Colonic mucosa (tissue), 4 donors: Measurements from ENCODE around the gene MCM3AP. TPM values are rescaled to one million over a fixed set of nuclear protein-coding genes. Genes with fewer than 3 reads are reported as not detected.

Experiments used
- DNase-seq: peaks from one replicate; pipeline ENCODE4 v3.0.0-alpha.2; 2020
- H3K27ac ChIP-seq: fragments of 200-600 bp; one replicate; pipeline ENCODE4 v1.8.0; 2021
- H3K27me3 ChIP-seq: fragments of 200-600 bp; one replicate; pipeline ENCODE4 v1.8.0; 2021
- H3K36me3 ChIP-seq: fragments of 200-600 bp; one replicate; pipeline ENCODE4 v1.8.0; 2021
- H3K4me1 ChIP-seq: fragments of 200-600 bp; one replicate; pipeline ENCODE4 v1.8.0; 2021; ENCODE audit warnings: mild to moderate bottlenecking
- H3K4me3 ChIP-seq: fragments of 200-600 bp; one replicate; pipeline ENCODE4 v1.8.0; 2021
- H3K9ac ChIP-seq, 2 donors: one replicate each; pipeline ENCODE4 v1.7.0; 2013; ENCODE audit warnings: control low read depth in 2 of 2, low read depth in 2 of 2, low read length in 2 of 2
- H3K9me3 ChIP-seq: fragments of 200-600 bp; one replicate; pipeline ENCODE4 v1.8.0; 2021
- CTCF ChIP-seq: fragments of 200-600 bp; IDR thresholded peaks from one replicate; pipeline ENCODE4 v1.8.0; 2022; ENCODE audit warnings: antibody characterized with exemption, mild to moderate bottlenecking
- intact Hi-C: fragments of 100-400 bp; cut with DNase I; formaldehyde crosslinking; loops from one replicate; pipeline ENCODE4 v1.14.1; 2022
- total RNA-seq, 2 donors: library from RNA; stranded (reverse); fragmentation: NEBNext Ultra II Directional in 1 of 2; extraction: Animal tissue kit (Norgen Biotek cat#: 25700) in 1 of 2; gene quantifications; one replicate each; pipeline ENCODE4 v1.2.1, GENCODE V29; 2021
- donor health status: healthy.
- donor health status: DM: no; HTN: no; CAD: no.
- donor health status: DM: no; HTN: no; CAD: no.

MCM3AP gene
- total RNA-seq, 2 donors from 2014 or later = 68.4 to 112 TPM

GRCh38 chr21:46297338-46298271, 12.2 kb upstream of the MCM3AP start:
- peak overlapping the region; percentile 46 to 56 for H3K9ac ChIP-seq
- no peak for TF ChIP-seq CTCF
- no peaks in the 10 kb centered on the region for H3K9me3 ChIP-seq
- peak overlapping the region; percentile 26 for H3K27ac ChIP-seq
- no peaks in the 10 kb centered on the region for H3K27me3 ChIP-seq
- intact Hi-C loops = no loop called here
- no peaks in the 10 kb centered on the region for H3K36me3 ChIP-seq
- DNase-seq = peak; percentile 34
- H3K4me3 ChIP-seq = peak overlapping the region; percentile 36
- no peaks in the 10 kb centered on the region for H3K4me1 ChIP-seq

- TF ChIP-seq CTCF = no peak
- Histone ChIP-seq H3K9ac (no peak overlapping the region), H3K36me3 (no peaks in the 10 kb centered on the region), H3K4me3 (no peak overlapping the region), H3K4me1 (no peaks in the 10 kb centered on the region), H3K27me3 (no peaks in the 10 kb centered on the region), H3K27ac (peak overlapping the region; percentile 53), H3K9me3 (no peaks in the 10 kb centered on the region)
- peak; percentile 76 for DNase-seq
- intact Hi-C loops = no loop called here
These were observed 10.8 kb upstream of the MCM3AP start for GRCh38 chr21:46295996-46296752.

GRCh38 chr21:46295177-46295770, 9.9 kb upstream of the MCM3AP start:
- no peak for DNase-seq
- H3K4me1 ChIP-seq = no peaks in the 10 kb centered on the region
- H3K9ac ChIP-seq = no peak overlapping the region
- intact Hi-C loops = no loop called here
- no peaks in the 10 kb centered on the region for H3K36me3 ChIP-seq
- no peaks in the 10 kb centered on the region for H3K27me3 ChIP-seq
- TF ChIP-seq CTCF = no peak
- H3K9me3 ChIP-seq = no peaks in the 10 kb centered on the region
- H3K27ac ChIP-seq = no peak overlapping the region
- no peak overlapping the region for H3K4me3 ChIP-seq

- H3K36me3 ChIP-seq = no peaks in the 10 kb centered on the region
- no peak overlapping the region for H3K4me3 ChIP-seq
- no peak for DNase-seq
- no peak for TF ChIP-seq CTCF
- H3K27ac ChIP-seq = no peak overlapping the region
- no peak overlapping the region for H3K9ac ChIP-seq
- H3K27me3 ChIP-seq = no peaks in the 10 kb centered on the region
- H3K4me1 ChIP-seq = no peaks in the 10 kb centered on the region
- H3K9me3 ChIP-seq = no peaks in the 10 kb centered on the region
- intact Hi-C loops = no loop called here
These were observed 9.3 kb upstream of the MCM3AP start for GRCh38 chr21:46294647-46295176.

GRCh38 chr21:46291561-46291960, 6.2 kb upstream of the MCM3AP start:
- TF ChIP-seq CTCF = no peak
- Histone ChIP-seq H3K27me3 (no peaks in the 10 kb centered on the region), H3K9me3 (no peaks in the 10 kb centered on the region), H3K9ac (no peak overlapping the region), H3K27ac (no peak overlapping the region), H3K4me1 (peaks cover 7% of the 10 kb centered on the region), H3K36me3 (no peaks in the 10 kb centered on the region), H3K4me3 (no peak overlapping the region)
- DNase-seq = no peak
- intact Hi-C loops = no loop called here
